Measurements from ENCODE around the gene NACAD.
A peak's percentile ranks its signal among the peaks of the same experiment; 100 is the strongest.

NACAD gene

GRCh38 chr7:45092931-45093235 is 4.1 kb upstream of the NACAD start:
- Histone ChIP-seq H3K9ac (ENCODE audit: low read length) (no peak overlapping the region), H3K4me3 (ENCODE audit: low read length) (no peak overlapping the region), H3K27ac (ENCODE audit: low read depth, low read length) (no peak overlapping the region), H3K36me3 (ENCODE audit: control insufficient read depth, insufficient read depth, low read length) (no peaks in the 10 kb centered on the region), H3K4me1 (ENCODE audit: control insufficient read depth, insufficient read depth, low read length) (peaks cover 2% of the 10 kb centered on the region), H3K27me3 (ENCODE audit: control insufficient read depth, insufficient read depth, low read length) (no peaks in the 10 kb centered on the region)

- H3K27ac ChIP-seq (ENCODE audit: low read depth, low read length), result no peak overlapping the region
- H3K9ac ChIP-seq (ENCODE audit: low read length), result no peak overlapping the region
- H3K4me1 ChIP-seq (ENCODE audit: control insufficient read depth, insufficient read depth, low read length), result peaks cover 4% of the 10 kb centered on the region
- no peaks in the 10 kb centered on the region for H3K27me3 ChIP-seq (ENCODE audit: control insufficient read depth, insufficient read depth, low read length)
- no peaks in the 10 kb centered on the region for H3K36me3 ChIP-seq (ENCODE audit: control insufficient read depth, insufficient read depth, low read length)
- no peak overlapping the region for H3K4me3 ChIP-seq (ENCODE audit: low read length)
Observed at GRCh38 chr7:45092100-45092930, 3.5 kb upstream of the NACAD start.

GRCh38 chr7:45089341-45089891 is 647 bp upstream of the NACAD start:
- Histone ChIP-seq H3K36me3 (ENCODE audit: control insufficient read depth, insufficient read depth, low read length) (no peaks in the 10 kb centered on the region), H3K27me3 (ENCODE audit: control insufficient read depth, insufficient read depth, low read length) (no peaks in the 10 kb centered on the region), H3K4me1 (ENCODE audit: control insufficient read depth, insufficient read depth, low read length) (peaks cover 4% of the 10 kb centered on the region), H3K27ac (ENCODE audit: low read depth, low read length) (peak overlapping the region; percentile 71), H3K4me3 (ENCODE audit: low read length) (peak overlapping the region; percentile 62), H3K9ac (ENCODE audit: low read length) (no peak overlapping the region)

- no peak overlapping the region for H3K9ac ChIP-seq (ENCODE audit: low read length)
- no peaks in the 10 kb centered on the region for H3K36me3 ChIP-seq (ENCODE audit: control insufficient read depth, insufficient read depth, low read length)
- peak overlapping the region; percentile 71 for H3K27ac ChIP-seq (ENCODE audit: low read depth, low read length)
- peak overlapping the region; percentile 55 for H3K4me3 ChIP-seq (ENCODE audit: low read length)
- no peaks in the 10 kb centered on the region for H3K27me3 ChIP-seq (ENCODE audit: control insufficient read depth, insufficient read depth, low read length)
- H3K4me1 ChIP-seq (ENCODE audit: control insufficient read depth, insufficient read depth, low read length), result peaks cover 4% of the 10 kb centered on the region
Observed at GRCh38 chr7:45088146-45088701, 545 bp downstream of the NACAD start.

- H3K4me1 ChIP-seq (ENCODE audit: control insufficient read depth, insufficient read depth, low read length), result peaks cover 4% of the 10 kb centered on the region
- H3K9ac ChIP-seq (ENCODE audit: low read length), result no peak overlapping the region
- H3K4me3 ChIP-seq (ENCODE audit: low read length), result peak overlapping the region; percentile 55
- no peaks in the 10 kb centered on the region for H3K36me3 ChIP-seq (ENCODE audit: control insufficient read depth, insufficient read depth, low read length)
- no peak overlapping the region for H3K27ac ChIP-seq (ENCODE audit: low read depth, low read length)
- no peaks in the 10 kb centered on the region for H3K27me3 ChIP-seq (ENCODE audit: control insufficient read depth, insufficient read depth, low read length)
Observed at GRCh38 chr7:45087301-45088145, 1.2 kb downstream of the NACAD start.

- peaks cover 4% of the 10 kb centered on the region for H3K4me1 ChIP-seq (ENCODE audit: control insufficient read depth, insufficient read depth, low read length)
- H3K4me3 ChIP-seq (ENCODE audit: low read length), result no peak overlapping the region
- no peaks in the 10 kb centered on the region for H3K36me3 ChIP-seq (ENCODE audit: control insufficient read depth, insufficient read depth, low read length)
- no peak overlapping the region for H3K9ac ChIP-seq (ENCODE audit: low read length)
- no peaks in the 10 kb centered on the region for H3K27me3 ChIP-seq (ENCODE audit: control insufficient read depth, insufficient read depth, low read length)
- H3K27ac ChIP-seq (ENCODE audit: low read depth, low read length), result no peak overlapping the region
Observed at GRCh38 chr7:45086331-45087065, 2.3 kb downstream of the NACAD start.

GRCh38 chr7:45085619-45086200 is 3.1 kb downstream of the NACAD start:
- Histone ChIP-seq H3K9ac (ENCODE audit: low read length) (no peak overlapping the region), H3K36me3 (ENCODE audit: control insufficient read depth, insufficient read depth, low read length) (no peaks in the 10 kb centered on the region), H3K4me1 (ENCODE audit: control insufficient read depth, insufficient read depth, low read length) (peaks cover 4% of the 10 kb centered on the region), H3K27me3 (ENCODE audit: control insufficient read depth, insufficient read depth, low read length) (no peaks in the 10 kb centered on the region), H3K27ac (ENCODE audit: low read depth, low read length) (no peak overlapping the region), H3K4me3 (ENCODE audit: low read length) (no peak overlapping the region)

- no peaks in the 10 kb centered on the region for H3K36me3 ChIP-seq (ENCODE audit: control insufficient read depth, insufficient read depth, low read length)
- no peak overlapping the region for H3K4me3 ChIP-seq (ENCODE audit: low read length)
- H3K27me3 ChIP-seq (ENCODE audit: control insufficient read depth, insufficient read depth, low read length), result no peaks in the 10 kb centered on the region
- H3K27ac ChIP-seq (ENCODE audit: low read depth, low read length), result no peak overlapping the region
- H3K9ac ChIP-seq (ENCODE audit: low read length), result no peak overlapping the region
- peaks cover 4% of the 10 kb centered on the region for H3K4me1 ChIP-seq (ENCODE audit: control insufficient read depth, insufficient read depth, low read length)
Observed at GRCh38 chr7:45084901-45085618, 3.7 kb downstream of the NACAD start.

GRCh38 chr7:45084336-45084735 is 4.4 kb downstream of the NACAD start:
- Histone ChIP-seq H3K4me1 (ENCODE audit: control insufficient read depth, insufficient read depth, low read length) (peaks cover 4% of the 10 kb centered on the region), H3K4me3 (ENCODE audit: low read length) (no peak overlapping the region), H3K36me3 (ENCODE audit: control insufficient read depth, insufficient read depth, low read length) (no peaks in the 10 kb centered on the region), H3K27me3 (ENCODE audit: control insufficient read depth, insufficient read depth, low read length) (no peaks in the 10 kb centered on the region), H3K27ac (ENCODE audit: low read depth, low read length) (no peak overlapping the region), H3K9ac (ENCODE audit: low read length) (no peak overlapping the region)

- Histone ChIP-seq H3K27ac (ENCODE audit: low read depth, low read length) (no peak overlapping the region), H3K9ac (ENCODE audit: low read length) (no peak overlapping the region), H3K27me3 (ENCODE audit: control insufficient read depth, insufficient read depth, low read length) (no peaks in the 10 kb centered on the region), H3K36me3 (ENCODE audit: control insufficient read depth, insufficient read depth, low read length) (peaks cover 4% of the 10 kb centered on the region), H3K4me1 (ENCODE audit: control insufficient read depth, insufficient read depth, low read length) (peaks cover 2% of the 10 kb centered on the region), H3K4me3 (ENCODE audit: low read length) (no peak overlapping the region)
Observed at GRCh38 chr7:45082831-45083331, 5.9 kb downstream of the NACAD start.

Data from rectal smooth muscle tissue (tissue), 1 donor.